ENCODE data around the gene PODXL2. TPM values are rescaled to one million over a fixed set of nuclear protein-coding genes. Genes with fewer than 3 reads are reported as not detected.

Gene PODXL2
- total RNA-seq, 3 donors from 2014 or later, result 5.4 to 18.5 (median 16.2) TPM

DNA sequence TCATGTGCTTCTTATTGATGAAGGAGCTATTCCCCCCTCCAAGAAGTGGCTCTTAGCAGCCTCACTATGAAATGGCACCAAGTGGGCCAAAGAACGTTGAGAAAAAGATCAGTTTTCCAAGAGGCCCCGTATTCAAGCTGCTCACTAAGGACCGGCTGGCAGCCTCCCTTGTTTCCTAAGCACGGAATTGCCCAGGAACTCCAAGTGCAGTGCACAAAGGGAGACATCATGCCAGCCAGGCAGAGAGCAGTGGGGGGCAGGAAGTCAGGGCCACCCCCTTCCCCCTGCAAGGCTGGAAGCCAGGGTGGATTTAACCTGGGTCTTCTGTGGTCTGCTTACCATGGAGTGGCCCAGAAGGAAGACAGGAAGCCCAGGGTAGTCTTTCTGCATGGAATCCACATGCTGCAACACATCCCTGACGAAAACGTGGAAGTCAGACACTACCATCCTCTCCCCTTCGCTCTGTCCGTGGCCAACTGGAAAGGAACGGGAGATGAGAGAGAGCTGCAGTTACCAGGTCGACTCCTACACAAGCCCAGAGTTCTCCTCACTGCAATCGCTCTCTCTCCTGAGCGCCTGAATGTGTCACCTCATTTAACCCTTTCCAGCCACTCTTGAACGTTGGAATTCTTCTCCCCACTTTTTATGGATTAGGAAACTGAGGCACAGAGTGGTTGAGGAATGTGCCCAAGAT, 93.3 kb downstream of the PODXL2 start:
- DNase-seq (no peak), ATAC-seq (no peak)
- no peak overlapping the region for H3K4me3 ChIP-seq
- TF ChIP-seq, protein P1, sequence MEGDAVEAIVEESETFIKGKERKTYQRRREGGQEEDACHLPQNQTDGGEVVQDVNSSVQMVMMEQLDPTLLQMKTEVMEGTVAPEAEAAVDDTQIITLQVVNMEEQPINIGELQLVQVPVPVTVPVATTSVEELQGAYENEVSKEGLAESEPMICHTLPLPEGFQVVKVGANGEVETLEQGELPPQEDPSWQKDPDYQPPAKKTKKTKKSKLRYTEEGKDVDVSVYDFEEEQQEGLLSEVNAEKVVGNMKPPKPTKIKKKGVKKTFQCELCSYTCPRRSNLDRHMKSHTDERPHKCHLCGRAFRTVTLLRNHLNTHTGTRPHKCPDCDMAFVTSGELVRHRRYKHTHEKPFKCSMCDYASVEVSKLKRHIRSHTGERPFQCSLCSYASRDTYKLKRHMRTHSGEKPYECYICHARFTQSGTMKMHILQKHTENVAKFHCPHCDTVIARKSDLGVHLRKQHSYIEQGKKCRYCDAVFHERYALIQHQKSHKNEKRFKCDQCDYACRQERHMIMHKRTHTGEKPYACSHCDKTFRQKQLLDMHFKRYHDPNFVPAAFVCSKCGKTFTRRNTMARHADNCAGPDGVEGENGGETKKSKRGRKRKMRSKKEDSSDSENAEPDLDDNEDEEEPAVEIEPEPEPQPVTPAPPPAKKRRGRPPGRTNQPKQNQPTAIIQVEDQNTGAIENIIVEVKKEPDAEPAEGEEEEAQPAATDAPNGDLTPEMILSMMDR (IDR thresholded peaks at IDR 0.05), result no peak
- no peaks in the 10 kb centered on the region for H3K4me1 ChIP-seq (ENCODE audit: low read depth)
- no peaks in the 10 kb centered on the region for H3K9me3 ChIP-seq
- H3K36me3 ChIP-seq (ENCODE audit: low read depth), result no peaks in the 10 kb centered on the region
- intact Hi-C loops (cut with DNase I, micrococcal nuclease), result no loop called here

Small RNA genes within 50 kb of the gene (microRNA-seq; reads per million reads assigned to microRNA genes)
- gene MIR7976, result 1.2 reads per million

Other genes with a start within 250 kb of the PODXL2 start
- gene TPRA1, start 38.5 kb upstream of the PODXL2 start, total RNA-seq, result 10 to 100 TPM; 24.2 to 37.0 (median 29.3) TPM
- gene MCM2, start 30.8 kb upstream of the PODXL2 start, total RNA-seq, result 10 to 100 TPM in 2 of 3 donors, 1 to 10 TPM in 1; 5.2 to 23.1 (median 10.3) TPM
- 10 to 100 TPM; 19.9 to 48.7 (median 33.7) TPM for gene ABTB1, start 43.8 kb downstream of the PODXL2 start, total RNA-seq
- gene MGLL, start 193.3 kb downstream of the PODXL2 start, total RNA-seq, result 100 to 1,000 TPM; 212 to 515 (median 221) TPM

Measured in mucosa of descending colon (tissue), 3 donors.